HCT116 (cell line): Measurements from ENCODE around the gene RPS14. TPM values are rescaled to one million over a fixed set of nuclear protein-coding genes. Genes with fewer than 3 reads are reported as not detected.

ENCODE experiments used
- ATAC-seq: fragments of 200-7000 bp; cut with Tn5 transposase; 2 replicates; pipeline ENCODE4 v1.9.1; 2020; ENCODE audit warnings: mild to moderate bottlenecking, moderate library complexity
- BruUV-seq: library from RNA; stranded (reverse); fragments of 400-500 nt; replicated peaks from 2 replicates; lab custom pipeline; 2021; lab: Mats Ljungman, UMichigan
- CTCF ChIA-PET: fragments of 300-600 bp; sonication (Branson Sonifier 250); formaldehyde crosslinking; loops from one replicate; lab custom pipeline; 2021; ENCODE audit warnings: antibody characterized with exemption; lab: Charles Lee
- POLR2A ChIA-PET: fragments of 300-600, 350-600 bp; sonication (Branson Sonifier 250); formaldehyde crosslinking; loops from one replicate; lab custom pipeline; 2021; ENCODE audit warnings: antibody characterized with exemption; lab: Charles Lee
- RAD21 ChIA-PET, 2 experiments: fragments of 300-600 bp; sonication (Branson Sonifier 250); formaldehyde crosslinking; loops; one replicate each; lab custom pipeline; 2023; ENCODE audit warnings: low total read pairs in 2 of 2; ENCODE audit not compliant: uncharacterized antibody in 2 of 2, unreplicated experiment in 2 of 2, low non-redundant PET in 1 of 2; lab: Charles Lee
- DNase-seq: peaks from one replicate; pipeline ENCODE4 v3.0.0-alpha.2; 2010; ENCODE audit warnings: low read depth, low spot score
- H2AFZ ChIP-seq: fragments of 200-600 bp; shearing (Covaris generic), sonication (generic); 2 replicates; pipeline ENCODE4 v1.6.1; 2017; ENCODE audit warnings: low read depth, mixed run types, mixed read lengths, antibody characterized with exemption, low read length; ENCODE audit not compliant: poor library complexity, severe bottlenecking
- H3K27ac ChIP-seq: 2 replicates; pipeline ENCODE4 v1.5.1; 2012; ENCODE audit warnings: low read depth, low read length
- H3K27me3 ChIP-seq: fragments of 200-600 bp; sonication (generic); 2 replicates; pipeline ENCODE4 v1.6.1; 2016; ENCODE audit warnings: mixed run types, low read length, mixed read lengths; ENCODE audit not compliant: insufficient read depth
- H3K36me3 ChIP-seq, 2 experiments: fragments of 200-500 bp in 1 of 2; fragments of 200-600 bp in 1 of 2; sonication (Bioruptor generic) in 1 of 2; sonication (generic) in 1 of 2; 2 replicates each; pipeline versions ENCODE4 v1.5.1 to v1.6.1; 2014 to 2016; ENCODE audit warnings: low read length in 2 of 2, inconsistent platforms in 1 of 2, mixed read lengths in 1 of 2, mixed run types in 1 of 2; ENCODE audit not compliant: insufficient read depth in 2 of 2, control insufficient read depth in 1 of 2
- H3K4me1 ChIP-seq, 2 experiments: fragments of 200-600 bp in 1 of 2; sonication (generic) in 1 of 2; 2 replicates each; pipeline versions ENCODE4 v1.5.1 to v1.6.1; 2012 to 2017; ENCODE audit warnings: low read length in 2 of 2, inconsistent platforms in 1 of 2, mild to moderate bottlenecking in 1 of 2, mixed read lengths in 1 of 2, mixed run types in 1 of 2, moderate library complexity in 1 of 2; ENCODE audit not compliant: insufficient read depth in 2 of 2, control insufficient read depth in 1 of 2
- H3K4me2 ChIP-seq: fragments of 200-600 bp; sonication (generic); 2 replicates; pipeline ENCODE4 v1.6.1; 2017; ENCODE audit warnings: mixed run types, low read length, mixed read lengths
- H3K4me3 ChIP-seq, 2 experiments: fragments of 200-600 bp in 1 of 2; sonication (generic) in 1 of 2; replicated peaks in 1 of 2; 2 replicates each; pipeline ENCODE4 v1.5.1; 2011 to 2016; ENCODE audit warnings: low read length in 2 of 2, control low read depth in 1 of 2, low read depth in 1 of 2, mild to moderate bottlenecking in 1 of 2, mixed read lengths in 1 of 2, mixed run types in 1 of 2
- H3K79me2 ChIP-seq: fragments of 200-600 bp; sonication (generic); 2 replicates; pipeline ENCODE4 v1.6.1; 2017; ENCODE audit warnings: mild to moderate bottlenecking, mixed run types, low read length, moderate library complexity, mixed read lengths; ENCODE audit not compliant: insufficient read depth
- H3K9ac ChIP-seq: fragments of 200-600 bp; sonication (generic); 2 replicates; pipeline ENCODE4 v1.6.1; 2016; ENCODE audit warnings: low read length, mixed read lengths
- H3K9me2 ChIP-seq: fragments of 200-600 bp; sonication (generic), shearing (Covaris generic); 2 replicates; pipeline ENCODE4 v1.6.1; 2017; ENCODE audit warnings: mixed run types, mild to moderate bottlenecking, moderate library complexity; ENCODE audit not compliant: insufficient read depth
- H3K9me3 ChIP-seq, 2 experiments: fragments of 200-500 bp in 1 of 2; fragments of 200-600 bp in 1 of 2; sonication (Bioruptor generic) in 1 of 2; sonication (generic) in 1 of 2; 2 replicates each; pipeline ENCODE4 v1.6.1; 2014 to 2017; ENCODE audit warnings: low read length in 2 of 2, mixed read lengths in 2 of 2, inconsistent platforms in 1 of 2, low read depth in 1 of 2, mild to moderate bottlenecking in 1 of 2, mixed run types in 1 of 2, moderate library complexity in 1 of 2; ENCODE audit not compliant: control insufficient read depth in 1 of 2, insufficient read depth in 1 of 2
- H4K20me1 ChIP-seq: fragments of 200-600 bp; sonication (generic), shearing (Covaris generic); 2 replicates; pipeline ENCODE4 v1.6.1; 2017; ENCODE audit warnings: mixed run types, mild to moderate bottlenecking, moderate library complexity; ENCODE audit not compliant: insufficient read depth
- CBX3 ChIP-seq: IDR thresholded peaks from 2 replicates; pipeline ENCODE4 v1.6.1; 2012; ENCODE audit warnings: low read depth
- CEBPB ChIP-seq: IDR thresholded peaks from 2 replicates; pipeline ENCODE4 v1.6.1; 2012; ENCODE audit warnings: low read depth
- ELF1 ChIP-seq: IDR thresholded peaks from 2 replicates; pipeline ENCODE4 v1.6.1; 2012; ENCODE audit warnings: low read depth, borderline replicate concordance
- EZH2phosphoT487 ChIP-seq: fragments of 200-600 bp; IDR thresholded peaks from 2 replicates; pipeline ENCODE4 v1.6.1; 2018; ENCODE audit warnings: antibody characterized with exemption, borderline replicate concordance
- FOSL1 ChIP-seq: IDR thresholded peaks from 2 replicates; pipeline ENCODE4 v1.6.1; 2012; ENCODE audit warnings: low read depth
- JUND ChIP-seq: IDR thresholded peaks from 2 replicates; pipeline ENCODE4 v1.6.1; 2012
- POLR2A ChIP-seq: IDR thresholded peaks from 2 replicates; pipeline ENCODE4 v1.7.0; 2011; ENCODE audit warnings: borderline replicate concordance; ENCODE audit not compliant: insufficient read depth, insufficient read length; ENCODE audit errors: extremely low read depth
- POLR2AphosphoS5 ChIP-seq: IDR thresholded peaks from 2 replicates; pipeline ENCODE4 v1.6.1; 2011; ENCODE audit warnings: mild to moderate bottlenecking, low read depth, low read length, moderate library complexity
- SP1 ChIP-seq: IDR thresholded peaks from 2 replicates; pipeline ENCODE4 v1.6.1; 2012; ENCODE audit warnings: low read depth
- SRF ChIP-seq: IDR thresholded peaks from 2 replicates; pipeline ENCODE4 v1.6.1; 2012; ENCODE audit warnings: low read depth
- TCF7L2 ChIP-seq: IDR thresholded peaks from 2 replicates; pipeline ENCODE4 v1.7.0; 2011; ENCODE audit warnings: borderline replicate concordance, inconsistent platforms; ENCODE audit not compliant: insufficient read depth, insufficient read length; ENCODE audit errors: extremely low read depth
- ZNF274 ChIP-seq: fragments of 200-500 bp; sonication (Bioruptor generic); IDR thresholded peaks from 2 replicates; pipeline ENCODE4 v1.6.1; 2014; ENCODE audit warnings: mild to moderate bottlenecking, low read depth, low read length, inconsistent platforms
- intact Hi-C: fragments of 100-400 bp; cut with micrococcal nuclease; formaldehyde crosslinking; loops from 2 replicates; pipeline ENCODE4 v1.10.0; 2022
- total RNA-seq: library from RNA; stranded (reverse); gene quantifications from one replicate; pipeline ENCODE4 v1.2.1, GENCODE V29; 2021; ENCODE audit not compliant: unreplicated experiment
- TF ChIP-seq, protein P1 (sequence below): IDR thresholded peaks from 2 replicates; pipeline ENCODE4 v1.6.1; 2012; ENCODE audit warnings: low read depth
- TF ChIP-seq, protein P2 (sequence below): IDR thresholded peaks from 2 replicates; pipeline ENCODE4 v1.6.1; 2011; ENCODE audit warnings: mild to moderate bottlenecking, low read length, moderate library complexity; ENCODE audit not compliant: insufficient replicate concordance; ENCODE audit errors: extremely low read depth
- TF ChIP-seq, protein P3 (sequence below), 3 experiments: fragments of 200-600 bp in 1 of 3; sonication (generic) in 1 of 3; IDR thresholded peaks in 2 of 3; conservative IDR thresholded peaks in 1 of 3; 2 replicates each; pipeline ENCODE4 v1.5.1; 2012 to 2017; ENCODE audit warnings: low read depth in 2 of 3, low read length in 2 of 3, antibody characterized with exemption in 1 of 3, borderline replicate concordance in 1 of 3, control low read depth in 1 of 3, mild to moderate bottlenecking in 1 of 3, mixed read lengths in 1 of 3, mixed run types in 1 of 3, moderate library complexity in 1 of 3; ENCODE audit not compliant: insufficient read depth in 1 of 3

RPS14 gene
- total RNA-seq, 1 experiment from 2014 or later, result 2,557 TPM

DNA sequence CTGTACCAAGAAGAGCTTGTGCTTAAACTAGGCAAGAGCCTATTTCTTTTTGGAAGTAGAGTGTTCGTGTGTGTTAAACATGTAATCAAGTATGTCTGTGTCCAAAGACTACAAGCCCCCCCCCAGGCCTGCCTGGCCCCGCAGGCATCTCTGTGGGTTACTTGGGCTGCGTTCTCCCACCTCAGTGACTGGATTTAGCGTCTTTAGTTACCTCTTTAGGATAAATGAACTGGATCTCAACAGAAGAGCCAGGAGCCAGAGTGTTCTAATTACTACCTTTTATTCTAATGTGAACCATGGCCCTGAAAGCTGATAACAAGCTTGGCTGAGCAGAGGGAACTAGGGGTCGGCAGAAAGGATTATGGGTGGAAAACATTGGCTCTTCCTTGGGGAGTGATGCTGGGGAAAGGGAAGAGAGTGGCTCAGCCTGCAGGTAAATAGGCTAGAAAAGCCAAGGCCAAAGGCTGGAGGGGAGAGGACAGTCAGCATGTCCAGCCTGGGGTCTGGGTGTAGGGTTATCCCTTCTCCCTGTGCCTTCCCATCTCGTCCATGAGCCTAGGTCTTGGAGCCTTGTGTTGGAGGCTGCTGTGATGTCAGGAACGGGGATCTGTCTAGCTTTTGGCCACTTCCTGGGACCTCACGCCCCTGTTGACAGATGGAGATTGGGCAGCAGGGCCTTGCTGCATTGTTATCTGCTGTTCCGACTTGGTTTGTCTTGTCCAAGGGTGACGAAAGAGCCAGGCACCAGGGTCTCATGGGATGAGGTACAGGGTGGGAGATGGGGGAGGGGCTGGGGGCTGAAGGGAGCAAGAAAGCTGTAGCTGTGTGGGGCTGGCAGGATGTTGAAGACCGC is 47.9 kb downstream of the RPS14 start:
- POLR2A ChIA-PET, result no interaction called here
- TF ChIP-seq SRF (no peak), POLR2AphosphoS5 (no peak), EZH2phosphoT487 (no peak), POLR2A (no peak), TCF7L2 (no peak), ZNF274 (no peak), FOSL1 (no peak), ELF1 (no peak), CEBPB (no peak), CBX3 (no peak), SP1 (no peak), JUND (no peak)
- TF ChIP-seq, protein P1, sequence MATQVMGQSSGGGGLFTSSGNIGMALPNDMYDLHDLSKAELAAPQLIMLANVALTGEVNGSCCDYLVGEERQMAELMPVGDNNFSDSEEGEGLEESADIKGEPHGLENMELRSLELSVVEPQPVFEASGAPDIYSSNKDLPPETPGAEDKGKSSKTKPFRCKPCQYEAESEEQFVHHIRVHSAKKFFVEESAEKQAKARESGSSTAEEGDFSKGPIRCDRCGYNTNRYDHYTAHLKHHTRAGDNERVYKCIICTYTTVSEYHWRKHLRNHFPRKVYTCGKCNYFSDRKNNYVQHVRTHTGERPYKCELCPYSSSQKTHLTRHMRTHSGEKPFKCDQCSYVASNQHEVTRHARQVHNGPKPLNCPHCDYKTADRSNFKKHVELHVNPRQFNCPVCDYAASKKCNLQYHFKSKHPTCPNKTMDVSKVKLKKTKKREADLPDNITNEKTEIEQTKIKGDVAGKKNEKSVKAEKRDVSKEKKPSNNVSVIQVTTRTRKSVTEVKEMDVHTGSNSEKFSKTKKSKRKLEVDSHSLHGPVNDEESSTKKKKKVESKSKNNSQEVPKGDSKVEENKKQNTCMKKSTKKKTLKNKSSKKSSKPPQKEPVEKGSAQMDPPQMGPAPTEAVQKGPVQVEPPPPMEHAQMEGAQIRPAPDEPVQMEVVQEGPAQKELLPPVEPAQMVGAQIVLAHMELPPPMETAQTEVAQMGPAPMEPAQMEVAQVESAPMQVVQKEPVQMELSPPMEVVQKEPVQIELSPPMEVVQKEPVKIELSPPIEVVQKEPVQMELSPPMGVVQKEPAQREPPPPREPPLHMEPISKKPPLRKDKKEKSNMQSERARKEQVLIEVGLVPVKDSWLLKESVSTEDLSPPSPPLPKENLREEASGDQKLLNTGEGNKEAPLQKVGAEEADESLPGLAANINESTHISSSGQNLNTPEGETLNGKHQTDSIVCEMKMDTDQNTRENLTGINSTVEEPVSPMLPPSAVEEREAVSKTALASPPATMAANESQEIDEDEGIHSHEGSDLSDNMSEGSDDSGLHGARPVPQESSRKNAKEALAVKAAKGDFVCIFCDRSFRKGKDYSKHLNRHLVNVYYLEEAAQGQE, result no peak
- TF ChIP-seq, protein P2, sequence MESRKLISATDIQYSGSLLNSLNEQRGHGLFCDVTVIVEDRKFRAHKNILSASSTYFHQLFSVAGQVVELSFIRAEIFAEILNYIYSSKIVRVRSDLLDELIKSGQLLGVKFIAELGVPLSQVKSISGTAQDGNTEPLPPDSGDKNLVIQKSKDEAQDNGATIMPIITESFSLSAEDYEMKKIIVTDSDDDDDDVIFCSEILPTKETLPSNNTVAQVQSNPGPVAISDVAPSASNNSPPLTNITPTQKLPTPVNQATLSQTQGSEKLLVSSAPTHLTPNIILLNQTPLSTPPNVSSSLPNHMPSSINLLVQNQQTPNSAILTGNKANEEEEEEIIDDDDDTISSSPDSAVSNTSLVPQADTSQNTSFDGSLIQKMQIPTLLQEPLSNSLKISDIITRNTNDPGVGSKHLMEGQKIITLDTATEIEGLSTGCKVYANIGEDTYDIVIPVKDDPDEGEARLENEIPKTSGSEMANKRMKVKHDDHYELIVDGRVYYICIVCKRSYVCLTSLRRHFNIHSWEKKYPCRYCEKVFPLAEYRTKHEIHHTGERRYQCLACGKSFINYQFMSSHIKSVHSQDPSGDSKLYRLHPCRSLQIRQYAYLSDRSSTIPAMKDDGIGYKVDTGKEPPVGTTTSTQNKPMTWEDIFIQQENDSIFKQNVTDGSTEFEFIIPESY, result no peak
- TF ChIP-seq, protein P3, sequence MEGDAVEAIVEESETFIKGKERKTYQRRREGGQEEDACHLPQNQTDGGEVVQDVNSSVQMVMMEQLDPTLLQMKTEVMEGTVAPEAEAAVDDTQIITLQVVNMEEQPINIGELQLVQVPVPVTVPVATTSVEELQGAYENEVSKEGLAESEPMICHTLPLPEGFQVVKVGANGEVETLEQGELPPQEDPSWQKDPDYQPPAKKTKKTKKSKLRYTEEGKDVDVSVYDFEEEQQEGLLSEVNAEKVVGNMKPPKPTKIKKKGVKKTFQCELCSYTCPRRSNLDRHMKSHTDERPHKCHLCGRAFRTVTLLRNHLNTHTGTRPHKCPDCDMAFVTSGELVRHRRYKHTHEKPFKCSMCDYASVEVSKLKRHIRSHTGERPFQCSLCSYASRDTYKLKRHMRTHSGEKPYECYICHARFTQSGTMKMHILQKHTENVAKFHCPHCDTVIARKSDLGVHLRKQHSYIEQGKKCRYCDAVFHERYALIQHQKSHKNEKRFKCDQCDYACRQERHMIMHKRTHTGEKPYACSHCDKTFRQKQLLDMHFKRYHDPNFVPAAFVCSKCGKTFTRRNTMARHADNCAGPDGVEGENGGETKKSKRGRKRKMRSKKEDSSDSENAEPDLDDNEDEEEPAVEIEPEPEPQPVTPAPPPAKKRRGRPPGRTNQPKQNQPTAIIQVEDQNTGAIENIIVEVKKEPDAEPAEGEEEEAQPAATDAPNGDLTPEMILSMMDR (IDR thresholded peaks at IDR 0.05 in 2 of 3, conservative IDR thresholded peaks at IDR 0.05 in 1 of 3; ENCODE audit: borderline replicate concordance in 1 of 3, insufficient read depth in 1 of 3, low read depth in 2 of 3, low read length in 2 of 3), result no peak
- H2AFZ ChIP-seq, result no peak overlapping the region
- no TSS peak for BruUV-seq
- no peaks in the 10 kb centered on the region for H3K27me3 ChIP-seq
- H3K4me2 ChIP-seq, result no peak overlapping the region
- DNase-seq (no peak), ATAC-seq (no peak)
- intact Hi-C loops, result no loop called here
- no peak overlapping the region for H3K4me3 ChIP-seq
- RAD21 ChIA-PET, result no interaction called here
- no peaks in the 10 kb centered on the region for H3K9me2 ChIP-seq
- no peaks in the 10 kb centered on the region for H3K9me3 ChIP-seq
- H3K36me3 ChIP-seq, result peaks cover 14 to 27% of the 10 kb centered on the region in 2 experiments; a peak in 3 of 4 replicates
- H3K79me2 ChIP-seq, result no peaks in the 10 kb centered on the region
- H3K4me1 ChIP-seq, result no peaks in the 10 kb centered on the region
- no peak overlapping the region for H3K9ac ChIP-seq
- H4K20me1 ChIP-seq, result no peaks in the 10 kb centered on the region
- H3K27ac ChIP-seq, result no peak overlapping the region
- CTCF ChIA-PET, result no interaction called here
